ENCODE results near the gene YWHAH.

Gene YWHAH

DNA sequence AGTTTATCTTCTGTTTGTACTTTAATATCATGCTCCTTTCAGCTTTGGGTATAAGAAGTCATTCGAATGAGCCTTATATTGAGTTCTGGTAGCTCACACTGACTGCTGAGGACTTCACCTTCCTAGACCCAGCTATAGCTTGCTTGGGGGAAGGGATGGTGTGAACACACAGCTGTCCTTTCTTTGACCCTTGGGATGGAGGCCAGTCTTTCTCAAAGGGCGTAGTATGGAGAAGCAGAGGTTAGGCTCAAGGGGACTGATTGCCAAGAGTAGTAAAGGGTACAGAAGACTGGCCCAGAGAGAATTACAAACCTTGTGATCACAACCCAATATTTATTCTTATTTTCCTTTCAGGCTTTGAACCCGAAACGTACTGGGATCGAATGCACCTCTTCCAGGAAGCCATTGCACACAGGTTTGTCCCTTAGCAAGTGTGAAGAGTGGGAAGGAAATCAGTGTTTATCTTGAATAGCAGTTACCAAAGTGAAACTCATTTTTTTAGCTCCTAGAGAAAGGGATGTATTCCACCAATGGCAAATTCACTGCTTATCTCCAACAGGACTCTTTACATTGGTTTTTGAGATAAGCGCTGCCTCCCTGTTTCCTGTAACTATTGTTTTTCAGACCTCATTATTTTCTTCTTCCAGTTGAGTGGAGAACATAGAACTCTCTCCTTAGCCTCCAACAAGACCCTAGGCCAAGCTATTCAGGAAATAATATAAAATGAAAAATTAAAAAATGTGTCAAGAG, 42.8 kb upstream of the YWHAH start:
- Histone ChIP-seq H3K36me3 (ENCODE audit: low read length) (no peaks in the 10 kb centered on the region; the same call in 1 of the 2 replicates), H3K4me2 (ENCODE audit: low read depth, low read length, poor library complexity, severe bottlenecking) (no peak overlapping the region)
- TF ChIP-seq, protein P1, sequence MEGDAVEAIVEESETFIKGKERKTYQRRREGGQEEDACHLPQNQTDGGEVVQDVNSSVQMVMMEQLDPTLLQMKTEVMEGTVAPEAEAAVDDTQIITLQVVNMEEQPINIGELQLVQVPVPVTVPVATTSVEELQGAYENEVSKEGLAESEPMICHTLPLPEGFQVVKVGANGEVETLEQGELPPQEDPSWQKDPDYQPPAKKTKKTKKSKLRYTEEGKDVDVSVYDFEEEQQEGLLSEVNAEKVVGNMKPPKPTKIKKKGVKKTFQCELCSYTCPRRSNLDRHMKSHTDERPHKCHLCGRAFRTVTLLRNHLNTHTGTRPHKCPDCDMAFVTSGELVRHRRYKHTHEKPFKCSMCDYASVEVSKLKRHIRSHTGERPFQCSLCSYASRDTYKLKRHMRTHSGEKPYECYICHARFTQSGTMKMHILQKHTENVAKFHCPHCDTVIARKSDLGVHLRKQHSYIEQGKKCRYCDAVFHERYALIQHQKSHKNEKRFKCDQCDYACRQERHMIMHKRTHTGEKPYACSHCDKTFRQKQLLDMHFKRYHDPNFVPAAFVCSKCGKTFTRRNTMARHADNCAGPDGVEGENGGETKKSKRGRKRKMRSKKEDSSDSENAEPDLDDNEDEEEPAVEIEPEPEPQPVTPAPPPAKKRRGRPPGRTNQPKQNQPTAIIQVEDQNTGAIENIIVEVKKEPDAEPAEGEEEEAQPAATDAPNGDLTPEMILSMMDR (IDR thresholded peaks at IDR 0.05; ENCODE audit: insufficient read depth, low read length, poor library complexity, severe bottlenecking) = no peak
- no peak for TF ChIP-seq EZH2phosphoT487 (conservative IDR thresholded peaks at IDR 0.05; ENCODE audit: low read length)

DNA sequence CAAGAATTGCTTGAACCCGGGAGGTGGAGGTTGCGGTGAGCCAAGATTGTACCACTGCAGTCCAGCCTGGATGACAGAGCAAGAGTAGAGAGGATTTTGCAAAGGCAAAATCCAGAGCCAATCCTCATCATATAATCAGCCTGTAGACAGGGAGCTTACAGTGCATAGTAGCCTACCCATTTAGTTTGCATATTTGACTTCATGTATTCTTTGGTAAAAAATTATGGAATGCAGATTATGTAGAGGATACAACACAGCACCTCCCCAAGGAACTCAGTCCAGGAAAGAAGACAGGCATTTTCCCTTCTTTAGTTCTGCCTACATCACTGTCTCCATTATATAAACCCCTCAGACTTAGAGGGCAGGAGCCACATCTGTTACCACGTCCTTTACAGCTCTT, 39.7 kb upstream of the YWHAH start:
- no peak overlapping the region for H2AFZ ChIP-seq (ENCODE audit: low read depth, low read length, severe bottlenecking)
- H3K79me2 ChIP-seq (ENCODE audit: insufficient read depth, low read length) = no peaks in the 10 kb centered on the region
- TF ChIP-seq, protein P1 (IDR thresholded peaks at IDR 0.05; ENCODE audit: insufficient read depth, low read length, poor library complexity, severe bottlenecking) = no peak
- H3K36me3 ChIP-seq (ENCODE audit: low read length) = no peaks in the 10 kb centered on the region; the same call in 1 of the 2 replicates
- no peaks in the 10 kb centered on the region for H3F3A ChIP-seq (ENCODE audit: insufficient read depth)
- no peak overlapping the region for H3K4me2 ChIP-seq (ENCODE audit: low read depth, low read length, poor library complexity, severe bottlenecking)
- no peak overlapping the region for H3K4me3 ChIP-seq (ENCODE audit: insufficient read depth, low read length, poor library complexity, severe bottlenecking)
- no peaks in the 10 kb centered on the region for H3K27me3 ChIP-seq (ENCODE audit: low read length)
- no peaks in the 10 kb centered on the region for H3K9me2 ChIP-seq (replicated peaks; ENCODE audit: insufficient read depth, low read length)
- H3K27ac ChIP-seq (ENCODE audit: low read depth, low read length) = no peak overlapping the region
- H3K9ac ChIP-seq (ENCODE audit: low read length) = no peak overlapping the region
- no peaks in the 10 kb centered on the region for H3K9me3 ChIP-seq (ENCODE audit: insufficient read depth, low read length)
- no peaks in the 10 kb centered on the region for H4K20me1 ChIP-seq (ENCODE audit: low read depth, low read length)

More for the DNA sequence above, 42.8 kb upstream of the YWHAH start:
- Histone ChIP-seq H3K9me3 (ENCODE audit: insufficient read depth, low read length) (no peaks in the 10 kb centered on the region), H3K9ac (ENCODE audit: low read length) (no peak overlapping the region), H3K27me3 (ENCODE audit: low read length) (no peaks in the 10 kb centered on the region), H3K79me2 (ENCODE audit: insufficient read depth, low read length) (no peaks in the 10 kb centered on the region), H3K4me3 (ENCODE audit: insufficient read depth, low read length, poor library complexity, severe bottlenecking) (no peak overlapping the region), H3K9me2 (replicated peaks; ENCODE audit: insufficient read depth, low read length) (no peaks in the 10 kb centered on the region), H2AFZ (ENCODE audit: low read depth, low read length, severe bottlenecking) (no peak overlapping the region), H3K27ac (ENCODE audit: low read depth, low read length) (no peak overlapping the region), H4K20me1 (ENCODE audit: low read depth, low read length) (no peaks in the 10 kb centered on the region), H3F3A (ENCODE audit: insufficient read depth) (no peaks in the 10 kb centered on the region)

DNA sequence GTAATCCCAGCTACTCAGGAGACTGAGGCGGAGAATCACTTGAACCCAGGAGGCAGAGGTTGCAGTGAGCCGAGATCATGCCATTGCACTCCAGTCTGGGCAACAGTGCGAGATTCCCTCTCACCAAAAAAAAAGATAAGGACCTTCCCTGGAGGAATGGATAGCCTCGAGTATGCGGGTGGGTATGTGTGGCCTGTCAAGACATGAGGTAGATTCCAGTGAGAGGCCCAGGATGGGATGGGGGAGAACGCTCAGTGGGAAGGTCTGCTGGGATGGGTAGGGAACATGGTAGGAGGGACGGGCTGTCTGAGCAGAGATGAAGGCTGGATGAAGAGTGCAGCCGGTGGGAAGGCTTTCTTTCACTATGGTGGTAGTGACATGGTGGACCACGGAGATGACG, 39.0 kb upstream of the YWHAH start:
- Histone ChIP-seq H3K79me2 (ENCODE audit: insufficient read depth, low read length) (no peaks in the 10 kb centered on the region), H3K4me2 (ENCODE audit: low read depth, low read length, poor library complexity, severe bottlenecking) (no peak overlapping the region), H2AFZ (ENCODE audit: low read depth, low read length, severe bottlenecking) (no peak overlapping the region), H4K20me1 (ENCODE audit: low read depth, low read length) (no peaks in the 10 kb centered on the region), H3K9me3 (ENCODE audit: insufficient read depth, low read length) (no peaks in the 10 kb centered on the region), H3K36me3 (ENCODE audit: low read length) (no peaks in the 10 kb centered on the region; the same call in 1 of the 2 replicates), H3K27me3 (ENCODE audit: low read length) (no peaks in the 10 kb centered on the region), H3F3A (ENCODE audit: insufficient read depth) (no peaks in the 10 kb centered on the region), H3K27ac (ENCODE audit: low read depth, low read length) (no peak overlapping the region), H3K9ac (ENCODE audit: low read length) (no peak overlapping the region), H3K4me3 (ENCODE audit: insufficient read depth, low read length, poor library complexity, severe bottlenecking) (no peak overlapping the region), H3K9me2 (replicated peaks; ENCODE audit: insufficient read depth, low read length) (no peaks in the 10 kb centered on the region)
- no peak for TF ChIP-seq EZH2phosphoT487 (conservative IDR thresholded peaks at IDR 0.05; ENCODE audit: low read length)
- TF ChIP-seq, protein P1 (IDR thresholded peaks at IDR 0.05; ENCODE audit: insufficient read depth, low read length, poor library complexity, severe bottlenecking) = no peak
